Measurements from ENCODE around the gene RIMKLB. TPM values are rescaled to one million over a fixed set of nuclear protein-coding genes. Genes with fewer than 3 reads are reported as not detected.
"Not testable (repeated sequence)": the region's sequence is repeated elsewhere in the genome, so short reads cannot be mapped to it uniquely, and the experiment has no call there.

The RIMKLB gene
- total RNA-seq, 1 donor from 2014 or later = 13.8 TPM

DNA sequence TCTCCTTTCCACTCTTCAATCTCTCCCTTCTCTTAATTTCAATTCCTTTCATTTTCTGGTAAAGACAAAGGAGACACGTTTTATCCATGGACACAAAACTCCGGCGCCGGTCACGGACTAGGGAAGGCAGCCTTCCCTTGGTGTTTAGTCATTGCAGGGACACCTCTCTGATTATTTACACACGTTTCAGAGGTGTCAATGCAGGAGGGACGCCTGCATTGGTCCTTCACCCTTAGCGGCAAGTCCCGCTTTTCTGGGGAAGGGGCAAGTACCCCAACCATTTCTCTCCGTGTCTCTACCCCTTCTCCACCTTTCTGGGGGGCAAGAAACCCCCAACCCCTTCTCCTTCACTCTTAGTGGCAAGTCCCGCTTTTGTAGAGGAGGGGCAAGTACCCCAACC, 107.7 kb downstream of the RIMKLB start:
- DNase-seq (ENCODE audit: low spot score); intact Hi-C loops (cut with DNase I): not testable (repeated sequence)

DNA sequence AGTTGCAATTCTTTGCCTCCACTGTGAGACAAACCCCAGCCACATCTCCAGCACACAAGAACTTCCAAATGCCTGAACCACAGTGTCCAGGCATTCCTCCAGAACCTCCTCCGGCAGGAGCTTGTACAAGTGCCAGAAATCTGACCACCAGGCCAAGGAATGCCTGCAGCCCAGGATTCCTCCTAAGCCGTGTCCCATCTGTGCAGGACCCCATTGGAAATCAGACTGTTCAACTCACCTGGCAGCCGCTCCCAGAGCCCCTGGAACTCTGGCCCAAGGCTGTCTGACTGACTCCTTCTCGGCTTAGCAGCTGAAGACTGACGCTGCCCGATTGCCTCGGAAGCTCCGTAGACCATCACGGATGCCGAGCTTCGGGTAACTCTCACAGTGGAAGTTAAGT, 109.3 kb downstream of the RIMKLB start:
- intact Hi-C loops (cut with DNase I) = not testable (repeated sequence)

GRCh38 chr12:8810112-8810511, 112.3 kb downstream of the RIMKLB start:
- DNase-seq (ENCODE audit: low spot score); intact Hi-C loops (cut with DNase I): not testable (repeated sequence)

More for the DNA sequence above, 109.3 kb downstream of the RIMKLB start:
- DNase-seq (ENCODE audit: low spot score) = not testable (repeated sequence)

- DNase-seq (ENCODE audit: low spot score) = no peak
- intact Hi-C loops (cut with DNase I) = no loop called here
These were observed 116.0 kb downstream of the RIMKLB start for GRCh38 chr12:8813572-8814357.

DNA sequence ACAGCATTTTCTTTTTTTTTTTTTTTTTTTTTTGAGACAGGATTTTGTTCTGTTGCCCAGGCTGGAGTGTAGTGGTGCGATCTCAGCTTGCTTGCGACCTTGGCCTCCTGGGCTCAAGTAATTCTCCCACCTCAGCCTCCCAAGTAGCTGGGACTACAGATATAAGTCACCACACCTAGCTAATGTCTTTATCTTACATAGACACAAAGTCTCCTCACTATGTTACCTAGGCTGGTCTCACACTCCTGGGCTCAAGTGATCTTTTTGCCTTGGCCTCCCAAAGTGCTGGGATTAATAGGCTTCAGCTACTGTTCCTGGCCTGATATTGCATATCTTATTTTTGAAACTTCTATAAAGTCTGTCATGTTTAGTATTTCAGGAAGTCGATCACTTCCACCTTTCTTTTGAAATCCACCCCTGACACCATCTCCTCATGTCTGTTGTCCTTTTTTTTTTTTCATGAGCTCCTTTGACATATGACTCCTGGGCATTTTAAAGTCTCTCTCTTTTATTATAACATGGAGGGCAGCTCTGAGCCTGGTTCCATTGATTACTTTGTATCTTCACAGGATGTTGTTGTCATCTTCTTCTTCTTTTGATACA, 118.8 kb downstream of the RIMKLB start:
- DNase-seq (ENCODE audit: low spot score) = no peak
- intact Hi-C loops (cut with DNase I) = no loop called here

- intact Hi-C loops (cut with DNase I) = no loop called here
- DNase-seq (ENCODE audit: low spot score) = no peak
These were observed 120.1 kb downstream of the RIMKLB start for GRCh38 chr12:8817856-8818255.

- DNase-seq (ENCODE audit: low spot score) = no peak
- intact Hi-C loops (cut with DNase I) = no loop called here
These were observed 120.7 kb downstream of the RIMKLB start for GRCh38 chr12:8818526-8818925.

DNA sequence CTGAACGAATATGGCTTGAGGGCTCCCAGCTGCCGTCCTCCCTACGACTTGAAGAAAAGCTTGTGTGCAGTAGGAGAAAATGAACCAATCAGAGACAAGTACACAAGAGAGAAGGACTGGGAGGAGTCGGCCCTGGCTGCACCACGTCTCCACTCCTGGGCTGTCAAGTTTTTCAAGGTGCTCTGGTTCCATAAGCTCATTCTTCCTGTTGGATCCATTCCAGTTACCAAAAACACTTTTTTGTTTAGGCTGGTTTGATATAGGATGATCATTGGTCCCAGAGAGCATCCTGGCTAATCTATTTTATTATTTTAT, 121.8 kb downstream of the RIMKLB start:
- DNase-seq (ENCODE audit: low spot score) = no peak
- intact Hi-C loops (cut with DNase I) = no loop called here

DNA sequence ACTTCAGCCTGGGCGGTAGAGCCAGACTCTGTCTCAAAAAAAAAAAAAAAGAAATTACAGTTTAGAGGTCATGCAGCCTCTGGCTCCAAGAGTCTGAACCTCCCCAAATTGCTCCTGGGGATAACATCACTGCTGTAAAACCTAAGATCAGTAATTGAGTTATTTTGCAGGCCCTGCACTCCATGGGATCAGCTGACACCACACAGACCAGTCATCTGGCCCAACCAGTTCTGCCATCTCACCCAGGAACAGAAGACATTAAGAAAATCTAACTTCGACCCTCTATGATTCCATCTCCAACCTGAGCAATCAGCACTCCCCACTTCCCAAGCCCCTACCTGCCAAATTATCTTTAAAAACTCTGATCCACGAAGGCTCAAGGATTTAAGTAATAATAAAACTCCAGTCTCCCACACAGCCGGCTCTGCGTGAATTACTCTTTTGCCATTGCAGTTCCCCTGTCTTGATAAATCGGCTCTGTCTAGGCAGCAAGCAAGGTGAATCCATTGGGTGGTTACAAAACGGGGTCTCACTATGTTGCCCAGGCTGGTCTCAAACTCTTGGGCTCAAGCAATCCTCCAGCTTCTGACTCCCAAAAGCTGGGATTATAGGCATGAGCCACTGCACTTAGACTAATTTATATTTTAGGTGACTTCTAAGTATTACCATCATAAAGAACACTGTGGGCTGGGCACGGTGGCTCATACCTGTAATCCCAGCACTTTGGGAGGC, 123.1 kb downstream of the RIMKLB start:
- intact Hi-C loops (cut with DNase I); DNase-seq (ENCODE audit: low spot score): not testable (repeated sequence)

DNA sequence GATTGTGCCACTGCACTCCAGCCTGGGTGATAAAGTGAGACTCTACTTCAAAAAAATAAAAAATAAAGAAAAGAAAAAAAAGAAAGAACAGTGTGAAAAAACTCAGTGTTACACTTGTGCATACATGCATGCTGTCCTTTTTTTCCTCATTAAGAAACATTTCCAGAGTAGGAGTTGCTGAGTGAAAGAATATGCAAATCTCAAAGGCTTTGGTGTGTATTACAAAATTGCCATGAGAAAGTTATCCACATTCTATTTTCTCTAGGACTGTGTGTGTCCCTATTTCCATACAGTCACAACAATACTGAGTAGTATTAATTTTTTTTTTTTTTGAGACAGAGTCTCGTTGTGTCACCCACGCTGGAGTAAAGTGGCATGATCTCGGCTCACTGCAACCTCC, 123.8 kb downstream of the RIMKLB start:
- intact Hi-C loops (cut with DNase I) = no loop called here

DNA sequence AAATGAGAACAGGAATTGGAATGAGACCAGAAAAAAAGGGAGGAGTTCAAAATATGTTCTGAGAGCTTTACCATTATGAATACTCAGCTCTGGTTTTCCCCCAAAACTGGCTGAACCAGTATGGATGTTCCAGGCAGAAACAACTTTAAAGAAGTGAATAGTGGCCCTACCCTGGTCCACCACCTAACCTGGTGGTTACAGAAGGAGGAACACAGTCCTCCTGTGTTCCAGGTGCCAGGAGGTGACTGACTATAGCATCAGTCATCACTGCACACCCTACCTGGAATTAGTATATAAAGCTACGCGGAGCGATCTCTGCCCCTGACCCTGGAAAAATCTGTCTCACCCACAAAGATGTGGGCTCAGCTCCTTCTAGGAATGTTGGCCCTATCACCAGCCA, 124.5 kb downstream of the RIMKLB start, which contains the start of gene A2ML1:
Gene A2ML1, plus strand, starts transcription at position 324 of the 400 bp plus-strand sequence. Its CDS starts 31 bp downstream, at position 355.
- intact Hi-C loops (cut with DNase I) = loop anchor here (2.0 kb wide), 1 partner anchor 141 kb away; no protein-coding TSS in a partner anchor
- no peak for DNase-seq (ENCODE audit: low spot score)

More for the DNA sequence above, 123.8 kb downstream of the RIMKLB start:
- DNase-seq (ENCODE audit: low spot score) = no peak

GRCh38 chr12:8823565-8824300, 125.9 kb downstream of the RIMKLB start:
- DNase-seq (ENCODE audit: low spot score) = no peak
- intact Hi-C loops (cut with DNase I) = loop anchor here (2.0 kb wide), 1 partner anchor 143 kb away; no protein-coding TSS in a partner anchor

- intact Hi-C loops (cut with DNase I) = no loop called here
- no peak for DNase-seq (ENCODE audit: low spot score)
These were observed 129.9 kb downstream of the RIMKLB start for GRCh38 chr12:8827551-8828256.

GRCh38 chr12:8828257-8829124, 130.7 kb downstream of the RIMKLB start:
- intact Hi-C loops (cut with DNase I) = no loop called here
- no peak for DNase-seq (ENCODE audit: low spot score)

DNA sequence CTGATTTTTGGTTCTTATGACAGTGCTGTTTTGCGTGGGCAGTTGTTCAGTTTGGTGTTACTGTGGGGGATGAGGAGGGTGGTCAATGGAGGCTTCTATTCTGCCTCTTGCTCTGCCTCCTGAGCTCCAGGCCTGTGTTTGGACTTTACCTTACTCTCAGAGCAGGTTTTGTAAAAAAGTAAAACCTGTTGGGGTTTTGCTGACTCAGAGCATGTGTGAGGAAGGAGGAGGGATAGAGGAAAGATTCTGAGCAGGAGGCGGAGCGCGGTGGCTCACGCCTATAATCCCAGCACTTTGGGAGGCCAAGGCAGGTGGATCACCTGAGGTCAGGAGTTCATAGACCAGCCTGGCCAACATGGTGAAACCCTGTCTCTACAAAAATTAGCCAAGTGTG, 131.3 kb downstream of the RIMKLB start:
- no peak for DNase-seq (ENCODE audit: low spot score)
- intact Hi-C loops (cut with DNase I) = no loop called here

DNA sequence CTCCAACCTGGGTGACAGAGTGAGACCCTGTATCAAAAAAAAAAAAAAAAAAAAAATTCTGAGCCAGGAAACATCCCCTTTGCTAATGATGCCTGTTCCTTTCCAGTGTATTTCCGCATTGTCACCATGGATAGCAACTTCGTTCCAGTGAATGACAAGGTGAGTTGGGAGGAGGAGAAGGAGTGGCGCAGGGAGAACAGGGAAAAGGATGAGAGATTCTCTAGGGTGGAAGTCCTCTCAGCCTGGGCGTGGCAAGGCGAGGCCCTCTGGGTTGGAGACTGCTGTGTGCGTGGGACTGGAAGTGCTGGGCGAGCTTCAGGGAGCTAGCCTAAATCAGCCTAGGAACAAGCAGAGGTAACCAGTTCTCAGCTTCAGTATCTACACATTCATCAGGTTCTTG, 131.8 kb downstream of the RIMKLB start:
- intact Hi-C loops (cut with DNase I) = no loop called here
- no peak for DNase-seq (ENCODE audit: low spot score)

- DNase-seq (ENCODE audit: low spot score) = no peak
- intact Hi-C loops (cut with DNase I) = no loop called here
These were observed 133.3 kb downstream of the RIMKLB start for GRCh38 chr12:8831116-8831515.

GRCh38 chr12:8832500-8832899, 134.7 kb downstream of the RIMKLB start:
- DNase-seq (ENCODE audit: low spot score) = no peak

More at GRCh38 chr12:8832500-8832899, 134.7 kb downstream of the RIMKLB start:
- intact Hi-C loops (cut with DNase I) = no loop called here

Data from cardiac septum (tissue), 1 donor.